Heart right ventricle (tissue), 16 donors: Measurements from ENCODE around the gene SNAP25. TPM values are rescaled to one million over a fixed set of nuclear protein-coding genes. Genes with fewer than 3 reads are reported as not detected.
A peak's percentile ranks its signal among the peaks of the same experiment; 100 is the strongest.

Experiments used
- ATAC-seq, 8 donors: fragments of 200-7000 bp; cut with Tn5 transposase; one replicate each; pipeline ENCODE4 v1.9.1; 2020; ENCODE audit warnings: mild to moderate bottlenecking in 8 of 8, moderate library complexity in 8 of 8, moderate number of reproducible peaks in 1 of 8
- DNase-seq, 2 donors: peaks; one replicate each; pipeline ENCODE4 v3.0.0-alpha.2; 2020
- H3K27ac ChIP-seq, 10 donors: fragments of 200-600 bp; sonication (generic) in 2 of 10; one replicate each; pipeline versions ENCODE4 v1.5.0 to v1.8.0; 2020 to 2022; ENCODE audit warnings: mild to moderate bottlenecking in 3 of 10
- H3K27me3 ChIP-seq, 7 donors: fragments of 200-600 bp; one replicate each; pipeline ENCODE4 v1.8.0; 2021 to 2022; ENCODE audit warnings: mild to moderate bottlenecking in 2 of 7
- H3K36me3 ChIP-seq, 9 donors: fragments of 200-600 bp; sonication (generic) in 1 of 9; one replicate each; pipeline versions ENCODE4 v1.5.0 to v1.8.0; 2020 to 2022; ENCODE audit warnings: mild to moderate bottlenecking in 2 of 9
- H3K4me1 ChIP-seq, 9 donors: fragments of 200-600 bp; sonication (generic) in 1 of 9; one replicate each; pipeline versions ENCODE4 v1.5.0 to v1.8.0; 2020 to 2022; ENCODE audit warnings: mild to moderate bottlenecking in 4 of 9
- H3K4me3 ChIP-seq, 10 donors: fragments of 200-600 bp; sonication (generic) in 2 of 10; one replicate each; pipeline versions ENCODE4 v1.5.0 to v1.8.0; 2020 to 2022; ENCODE audit warnings: mild to moderate bottlenecking in 7 of 10, moderate library complexity in 2 of 10
- H3K9me3 ChIP-seq, 11 donors: fragments of 200-600 bp in 10 of 11; sonication (generic) in 2 of 11; one replicate each; pipeline versions ENCODE4 v1.5.0 to v1.8.0; 2013 to 2022; ENCODE audit warnings: mild to moderate bottlenecking in 2 of 11, control low read depth in 1 of 11, moderate library complexity in 1 of 11
- WGBS, 2 donors: extraction: QIAGEN DNeasy Blood & Tissue Kit; methylation state at CpG; one replicate each; pipeline ENCODE4 v1.1.7; 2013; ENCODE audit warnings: inconsistent platforms in 1 of 2; 5-methylcytosine and 5-hydroxymethylcytosine counted together
- intact Hi-C, 10 donors: fragments of 100-400 bp; cut with DNase I; formaldehyde crosslinking; loops; one replicate each; pipeline versions ENCODE4 v1.11.1 to v1.14.2; 2022
- polyA plus RNA-seq, 2 donors: library from polyadenylated mRNA; stranded (reverse); fragments of 200-250 nt; gene quantifications; one replicate each; pipeline ENCODE4 v1.2.3, GENCODE V29; 2013
- total RNA-seq, 10 donors: library from RNA; stranded (reverse); fragmentation: NEBNext Ultra II Directional in 3 of 10; extraction: Animal tissue kit (Norgen Biotek cat#: 25700) in 3 of 10; gene quantifications; one replicate each; pipeline versions ENCODE4 v1.2.1 to v1.2.4, GENCODE V29; 2021 to 2023
- TF ChIP-seq, protein P1 (sequence below), 9 donors: fragments of 200-600 bp; sonication (generic) in 2 of 9; IDR thresholded peaks; one replicate each; pipeline versions ENCODE4 v1.5.0 to v1.8.0; 2021 to 2022; ENCODE audit warnings: antibody characterized with exemption in 9 of 9, mild to moderate bottlenecking in 5 of 9, moderate library complexity in 1 of 9
- donor health status: Arrhythmogenic right ventricular cardiomyopathy.
- donor health status: ischemic (EF 13 %, LVEDD 7.1; RV severe dilation, severe dysfunction).
- donor health status: healthy with polysubstance abuse.
- donor health status: DM: no; HTN: yes; CAD: no.
- donor health status: DM: no; HTN: no; CAD: no.
- donor health status: ischemic (EF 25% LVEDD 6.9; RV normal size, moderate dysfunction).
- donor health status: ischemic (EF 25% LVEDD 5.7; RV mildly dilated, moderate dysfunction).
- donor health status: healthy.
- donor health status: DM: yes; HTN: yes; CAD: no.
- donor health status: Ischemic cardiomyopathy.
- donor health status: ischemic (EF 35%, LVEDD 5.7; RV mildly dilated, moderate dysfunction).
- donor health status: nonischemic (EF 11% LVEDD 7.7; RV severe dilation, severe dysfunction).
- donor health status: DM: yes; HTN: yes; CAD: no.
- donor health status: PGD.
- donor health status: ischemic (EF 29% LVEDD 5.4; RV normal size, mild dysfunction).
- donor health status: nonischemic (EF 23%, LVEDD 6.1; RV moderate dilation, normal function).

SNAP25 gene
- total and polyA plus RNA-seq, 12 donors: 0.09 to 0.87 (median 0.22) TPM; not detected in 5

DNA sequence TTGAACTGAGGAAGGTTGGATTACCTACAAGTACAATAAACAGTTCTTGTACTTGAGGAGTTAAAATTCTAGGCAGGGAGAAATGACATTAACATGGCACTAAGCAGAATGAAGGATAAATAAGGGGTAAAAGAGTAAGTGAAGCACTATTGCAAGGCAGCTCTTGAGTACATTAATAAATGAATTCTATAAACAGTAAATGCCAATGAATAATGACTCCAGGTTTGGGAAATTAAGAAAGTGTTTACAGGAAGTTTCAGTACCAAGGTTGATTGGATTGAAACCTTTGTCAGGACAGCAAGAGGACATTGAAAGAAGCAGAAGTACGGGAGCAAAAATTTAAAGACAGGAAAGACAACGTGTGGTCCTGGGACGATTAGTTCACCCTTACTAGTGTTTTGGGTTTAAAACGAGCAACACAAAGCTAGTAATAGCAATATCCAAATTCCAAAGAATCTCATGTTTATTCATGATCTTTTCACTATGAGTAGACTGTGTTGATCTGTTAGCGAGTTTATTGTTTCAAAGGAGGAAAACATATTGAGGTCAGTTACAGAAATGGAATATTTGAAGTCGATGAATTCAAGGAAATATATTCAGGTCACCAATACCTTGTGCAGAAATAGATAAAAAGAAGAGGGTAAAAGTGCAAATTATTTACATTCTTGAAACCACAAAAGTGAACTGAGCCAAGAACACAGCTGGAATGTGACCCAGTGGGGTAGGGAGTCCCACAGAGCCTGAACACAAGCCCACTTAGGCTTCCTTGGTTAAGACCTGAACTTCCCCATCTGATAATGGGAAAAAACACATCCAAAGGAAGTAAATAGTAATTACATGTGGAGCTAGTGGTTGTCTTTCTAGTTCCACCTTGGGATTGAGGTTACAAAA, 134.5 kb downstream of the SNAP25 start:
- Histone ChIP-seq H3K9me3 (no peaks in the 10 kb centered on the region), H3K27me3 (no peaks in the 10 kb centered on the region), H3K4me3 (no peak overlapping the region), H3K4me1 (peaks cover 0 to 23% (median 0%) of the 10 kb centered on the region in 9 donors), H3K36me3 (no peaks in the 10 kb centered on the region), H3K27ac (peak overlapping the region in 6 of 10 donors; percentile 22 to 74 (median 40))
- ATAC-seq (peak in 4 of 8 donors; percentile 29 to 42 (median 38)), DNase-seq (no peak)
- intact Hi-C loops: no loop called here
- 40 to 56% methylated on average over 6 of the region's 6 CpGs for WGBS, 2 donors
- TF ChIP-seq, protein P1, sequence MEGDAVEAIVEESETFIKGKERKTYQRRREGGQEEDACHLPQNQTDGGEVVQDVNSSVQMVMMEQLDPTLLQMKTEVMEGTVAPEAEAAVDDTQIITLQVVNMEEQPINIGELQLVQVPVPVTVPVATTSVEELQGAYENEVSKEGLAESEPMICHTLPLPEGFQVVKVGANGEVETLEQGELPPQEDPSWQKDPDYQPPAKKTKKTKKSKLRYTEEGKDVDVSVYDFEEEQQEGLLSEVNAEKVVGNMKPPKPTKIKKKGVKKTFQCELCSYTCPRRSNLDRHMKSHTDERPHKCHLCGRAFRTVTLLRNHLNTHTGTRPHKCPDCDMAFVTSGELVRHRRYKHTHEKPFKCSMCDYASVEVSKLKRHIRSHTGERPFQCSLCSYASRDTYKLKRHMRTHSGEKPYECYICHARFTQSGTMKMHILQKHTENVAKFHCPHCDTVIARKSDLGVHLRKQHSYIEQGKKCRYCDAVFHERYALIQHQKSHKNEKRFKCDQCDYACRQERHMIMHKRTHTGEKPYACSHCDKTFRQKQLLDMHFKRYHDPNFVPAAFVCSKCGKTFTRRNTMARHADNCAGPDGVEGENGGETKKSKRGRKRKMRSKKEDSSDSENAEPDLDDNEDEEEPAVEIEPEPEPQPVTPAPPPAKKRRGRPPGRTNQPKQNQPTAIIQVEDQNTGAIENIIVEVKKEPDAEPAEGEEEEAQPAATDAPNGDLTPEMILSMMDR (IDR thresholded peaks at IDR 0.05): no peak

DNA sequence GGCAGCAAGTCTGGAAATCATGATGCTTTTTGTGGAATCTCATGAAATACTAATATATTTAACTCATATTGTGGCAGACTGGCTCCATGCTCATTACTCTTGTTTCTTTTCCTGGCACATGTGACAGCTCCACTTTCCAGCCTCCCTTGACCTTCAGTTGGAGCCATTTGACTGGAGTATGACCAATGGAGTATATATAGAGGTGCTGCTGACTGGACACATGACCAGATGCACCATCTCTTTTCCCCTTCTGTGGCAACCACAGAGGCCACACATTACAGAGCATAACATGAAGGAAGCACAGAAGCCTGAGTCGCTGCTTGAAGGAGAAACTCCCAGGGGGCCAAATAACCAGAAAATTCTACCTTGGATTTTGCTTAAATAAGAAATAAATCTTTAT, 138.0 kb downstream of the SNAP25 start:
- H3K4me3 ChIP-seq: no peak overlapping the region
- no peaks in the 10 kb centered on the region for H3K27me3 ChIP-seq
- TF ChIP-seq, protein P1 (IDR thresholded peaks at IDR 0.05): no peak
- no peaks in the 10 kb centered on the region for H3K9me3 ChIP-seq
- no peaks in the 10 kb centered on the region for H3K36me3 ChIP-seq
- WGBS, 2 donors: 97 to 100% methylated on average over 1 of the region's 1 CpG
- intact Hi-C loops: loop anchor here in 1 of 10 donors (5.0 kb wide), 1 partner anchor 76 kb away; the partner anchor contains the start of gene MKKS
- DNase-seq: no peak
- peaks cover 0 to 29% (median 10%) of the 10 kb centered on the region in 9 donors for H3K4me1 ChIP-seq
- H3K27ac ChIP-seq: no peak overlapping the region
- no peak for ATAC-seq

Other genes starting within 250 kb of the SNAP25 start
- gene ANKEF1, start 183.8 kb upstream of the SNAP25 start, total RNA-seq: 1 to 10 TPM; 1.2 to 2.1 (median 1.6) TPM
- under 1 TPM; 0.37 to 0.45 TPM for gene ANKEF1, start 183.8 kb upstream of the SNAP25 start, polyA plus RNA-seq
- gene MKKS, start 215.4 kb downstream of the SNAP25 start, total RNA-seq: 10 to 100 TPM; 14.1 to 30.7 (median 19.4) TPM
- 10 to 100 TPM; 13.6 to 24.8 TPM for gene MKKS, start 215.4 kb downstream of the SNAP25 start, polyA plus RNA-seq
- gene SLX4IP, start 216.5 kb downstream of the SNAP25 start, total RNA-seq: 1 to 10 TPM; 1.6 to 3.1 (median 2.6) TPM
- gene SLX4IP, start 216.5 kb downstream of the SNAP25 start, polyA plus RNA-seq: 1 to 10 TPM in 1 of 2 donors, under 1 TPM in 1; 0.71 to 2.8 TPM